ENCODE data around the gene FBXO42. TPM values are rescaled to one million over a fixed set of nuclear protein-coding genes. Genes with fewer than 3 reads are reported as not detected.

The FBXO42 gene
- total RNA-seq, 1 experiment from 2014 or later = 21.9 TPM

DNA sequence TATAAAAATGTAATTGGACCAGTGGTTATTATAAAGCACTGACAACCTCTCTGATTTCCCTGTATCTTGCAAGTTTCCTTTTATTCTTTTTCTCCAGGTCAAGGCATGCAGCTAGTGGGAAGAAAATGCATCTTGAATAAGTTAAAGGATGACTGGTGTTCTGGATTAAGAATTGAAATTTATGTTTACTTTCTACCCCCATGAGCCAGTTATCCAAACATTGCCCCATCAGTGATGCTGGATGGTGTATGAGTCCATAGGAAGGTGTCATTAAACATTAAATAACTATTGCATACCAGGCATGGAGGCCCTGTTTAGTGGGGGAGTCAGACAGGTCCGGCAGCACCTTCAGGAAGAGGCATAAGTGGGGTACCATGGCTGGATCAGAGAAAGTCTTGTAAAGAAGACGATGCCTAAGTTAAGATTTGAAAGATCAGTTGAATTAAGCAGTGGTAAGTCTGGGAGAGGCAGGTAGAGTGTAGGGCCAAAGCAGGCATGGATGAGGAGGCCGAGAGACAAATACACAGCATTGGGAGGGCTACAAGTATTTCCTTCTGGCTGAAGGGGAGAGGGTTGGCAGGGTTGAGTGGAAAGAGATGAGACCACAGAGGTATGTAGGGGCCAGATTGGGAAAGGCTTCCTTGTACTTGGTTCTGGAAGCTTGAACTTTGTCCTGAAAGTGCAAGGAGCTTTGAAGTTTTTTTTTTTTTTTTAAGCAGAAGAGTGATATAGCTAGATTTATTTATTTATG, 20.4 kb upstream of the FBXO42 start:
- ChIA-PET POLR2A (interaction anchor here (0.9 to 1.3 kb wide), 2 partner anchors 13 to 14 kb away, joined by 3 to 6 read pairs; no protein-coding TSS in a partner anchor), CTCF (interaction anchor here (1.4 kb wide), 1 partner anchor 68 kb away, joined by 5 read pairs; the partner anchor contains the start of gene NECAP2)
- intact Hi-C loops (cut with micrococcal nuclease) = no loop called here
- Mint-ChIP-seq H3K4me1 (ENCODE audit: insufficient read depth, unreplicated experiment) (peaks cover 31% of the 10 kb centered on the region), H3K27me3 (ENCODE audit: insufficient read depth, unreplicated experiment) (no peaks in the 10 kb centered on the region), H3K4me3 (ENCODE audit: unreplicated experiment) (no peak overlapping the region), H3K36me3 (ENCODE audit: insufficient read depth, unreplicated experiment) (peaks cover 28% of the 10 kb centered on the region), H3K9me3 (ENCODE audit: unreplicated experiment) (no peaks in the 10 kb centered on the region), H3K27ac (ENCODE audit: low read depth, unreplicated experiment) (no peak overlapping the region)
- no peak for DNase-seq (ENCODE audit: unreplicated experiment)
- BruUV-seq (replicated peaks) = no TSS peak
- TF ChIP-seq, protein P1, sequence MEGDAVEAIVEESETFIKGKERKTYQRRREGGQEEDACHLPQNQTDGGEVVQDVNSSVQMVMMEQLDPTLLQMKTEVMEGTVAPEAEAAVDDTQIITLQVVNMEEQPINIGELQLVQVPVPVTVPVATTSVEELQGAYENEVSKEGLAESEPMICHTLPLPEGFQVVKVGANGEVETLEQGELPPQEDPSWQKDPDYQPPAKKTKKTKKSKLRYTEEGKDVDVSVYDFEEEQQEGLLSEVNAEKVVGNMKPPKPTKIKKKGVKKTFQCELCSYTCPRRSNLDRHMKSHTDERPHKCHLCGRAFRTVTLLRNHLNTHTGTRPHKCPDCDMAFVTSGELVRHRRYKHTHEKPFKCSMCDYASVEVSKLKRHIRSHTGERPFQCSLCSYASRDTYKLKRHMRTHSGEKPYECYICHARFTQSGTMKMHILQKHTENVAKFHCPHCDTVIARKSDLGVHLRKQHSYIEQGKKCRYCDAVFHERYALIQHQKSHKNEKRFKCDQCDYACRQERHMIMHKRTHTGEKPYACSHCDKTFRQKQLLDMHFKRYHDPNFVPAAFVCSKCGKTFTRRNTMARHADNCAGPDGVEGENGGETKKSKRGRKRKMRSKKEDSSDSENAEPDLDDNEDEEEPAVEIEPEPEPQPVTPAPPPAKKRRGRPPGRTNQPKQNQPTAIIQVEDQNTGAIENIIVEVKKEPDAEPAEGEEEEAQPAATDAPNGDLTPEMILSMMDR (IDR thresholded peaks at IDR 0.05; ENCODE audit: unreplicated experiment) = no peak

DNA sequence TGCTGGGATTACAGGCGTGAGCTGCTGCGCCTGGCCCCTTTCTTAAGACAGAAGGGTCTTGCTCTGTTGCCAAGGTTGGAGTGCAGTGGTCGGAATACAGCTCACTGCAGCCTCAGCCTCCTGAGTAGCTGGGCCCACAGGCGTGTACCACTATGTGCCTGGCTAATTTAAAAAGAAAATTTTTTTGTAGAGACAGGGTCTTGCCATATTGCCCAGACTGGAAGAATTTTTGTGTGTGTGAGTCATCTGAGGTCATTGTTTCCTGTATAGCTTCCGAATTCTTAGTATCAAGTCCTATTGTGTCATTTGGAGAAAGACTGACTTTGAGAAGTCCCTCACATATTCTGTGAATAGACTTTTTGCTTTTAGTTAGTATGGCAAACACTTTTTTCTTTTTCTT, 19.4 kb upstream of the FBXO42 start:
- Mint-ChIP-seq H3K4me1 (ENCODE audit: insufficient read depth, unreplicated experiment) (peaks cover 31% of the 10 kb centered on the region), H3K9me3 (ENCODE audit: unreplicated experiment) (no peaks in the 10 kb centered on the region), H3K4me3 (ENCODE audit: unreplicated experiment) (no peak overlapping the region), H3K27me3 (ENCODE audit: insufficient read depth, unreplicated experiment) (no peaks in the 10 kb centered on the region), H3K27ac (ENCODE audit: low read depth, unreplicated experiment) (no peak overlapping the region), H3K36me3 (ENCODE audit: insufficient read depth, unreplicated experiment) (peaks cover 33% of the 10 kb centered on the region)
- CTCF ChIA-PET = interaction anchor here (1.3 to 1.5 kb wide), 2 partner anchors 9 to 289 kb away, joined by 4 read pairs; no protein-coding TSS in a partner anchor
- intact Hi-C loops (cut with micrococcal nuclease) = no loop called here
- BruUV-seq (replicated peaks) = no TSS peak
- DNase-seq (ENCODE audit: unreplicated experiment) = peak; percentile 36
- TF ChIP-seq, protein P1 (IDR thresholded peaks at IDR 0.05; ENCODE audit: unreplicated experiment) = no peak
- POLR2A ChIA-PET = interaction anchor here (0.9 to 1.3 kb wide), 2 partner anchors 14 to 15 kb away, joined by 3 to 6 read pairs; no protein-coding TSS in a partner anchor

DNA sequence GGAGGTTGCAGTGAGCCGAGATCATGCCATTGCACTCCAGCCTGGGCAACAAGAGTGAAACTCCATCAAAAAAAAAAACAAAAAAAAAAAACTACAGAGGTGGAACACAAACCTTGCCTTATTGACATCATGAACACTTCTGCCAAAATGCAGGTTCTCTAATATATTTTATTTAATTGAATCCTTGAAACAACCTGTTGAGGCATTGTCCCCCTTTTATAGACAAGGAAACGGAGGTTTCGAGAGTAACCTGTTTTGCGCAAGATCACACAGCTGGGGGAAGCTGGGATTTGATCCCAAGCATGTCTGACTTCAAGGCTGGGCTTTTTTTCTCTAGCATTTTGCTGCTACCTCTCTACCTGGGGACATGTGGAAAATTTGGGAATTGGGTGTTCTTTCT, 17.5 kb upstream of the FBXO42 start:
- no peaks in the 10 kb centered on the region for H3K9me3 Mint-ChIP-seq (ENCODE audit: unreplicated experiment)
- no peak overlapping the region for H3K27ac Mint-ChIP-seq (ENCODE audit: low read depth, unreplicated experiment)
- TF ChIP-seq, protein P1 (IDR thresholded peaks at IDR 0.05; ENCODE audit: unreplicated experiment) = no peak
- peaks cover 32% of the 10 kb centered on the region for H3K36me3 Mint-ChIP-seq (ENCODE audit: insufficient read depth, unreplicated experiment)
- no peaks in the 10 kb centered on the region for H3K27me3 Mint-ChIP-seq (ENCODE audit: insufficient read depth, unreplicated experiment)
- no TSS peak for BruUV-seq (replicated peaks)
- ChIA-PET CTCF (no interaction called here), POLR2A (no interaction called here)
- H3K4me3 Mint-ChIP-seq (ENCODE audit: unreplicated experiment) = peak overlapping the region; percentile 74
- H3K4me1 Mint-ChIP-seq (ENCODE audit: insufficient read depth, unreplicated experiment) = peaks cover 23% of the 10 kb centered on the region
- intact Hi-C loops (cut with micrococcal nuclease) = loop anchor here (10.0 kb wide), 1 partner anchor 365 kb away; the partner anchor contains the start of gene SRARP
- no peak for DNase-seq (ENCODE audit: unreplicated experiment)
